ENCODE data around the gene FHIT.

DNA sequence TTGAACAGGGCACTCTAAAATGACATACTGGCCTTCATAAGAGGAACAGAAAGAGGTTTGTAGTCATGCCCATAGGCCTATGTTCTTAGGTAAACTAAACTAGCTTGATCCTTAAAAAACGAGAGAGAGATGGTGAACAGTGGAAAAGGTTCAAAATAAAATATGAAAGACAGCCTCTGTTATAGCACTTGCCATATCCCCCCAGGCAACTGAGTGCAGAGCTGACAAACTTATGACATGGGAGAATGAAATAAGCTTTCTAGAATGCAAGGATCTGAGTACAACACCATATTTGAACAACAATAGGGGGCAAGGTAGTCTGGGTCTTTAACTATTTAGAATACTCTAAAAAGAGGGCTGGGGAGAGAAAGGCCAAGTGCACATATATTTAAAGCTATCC lies 1500.9 kb downstream of the FHIT start:
- TF ChIP-seq, protein P1, sequence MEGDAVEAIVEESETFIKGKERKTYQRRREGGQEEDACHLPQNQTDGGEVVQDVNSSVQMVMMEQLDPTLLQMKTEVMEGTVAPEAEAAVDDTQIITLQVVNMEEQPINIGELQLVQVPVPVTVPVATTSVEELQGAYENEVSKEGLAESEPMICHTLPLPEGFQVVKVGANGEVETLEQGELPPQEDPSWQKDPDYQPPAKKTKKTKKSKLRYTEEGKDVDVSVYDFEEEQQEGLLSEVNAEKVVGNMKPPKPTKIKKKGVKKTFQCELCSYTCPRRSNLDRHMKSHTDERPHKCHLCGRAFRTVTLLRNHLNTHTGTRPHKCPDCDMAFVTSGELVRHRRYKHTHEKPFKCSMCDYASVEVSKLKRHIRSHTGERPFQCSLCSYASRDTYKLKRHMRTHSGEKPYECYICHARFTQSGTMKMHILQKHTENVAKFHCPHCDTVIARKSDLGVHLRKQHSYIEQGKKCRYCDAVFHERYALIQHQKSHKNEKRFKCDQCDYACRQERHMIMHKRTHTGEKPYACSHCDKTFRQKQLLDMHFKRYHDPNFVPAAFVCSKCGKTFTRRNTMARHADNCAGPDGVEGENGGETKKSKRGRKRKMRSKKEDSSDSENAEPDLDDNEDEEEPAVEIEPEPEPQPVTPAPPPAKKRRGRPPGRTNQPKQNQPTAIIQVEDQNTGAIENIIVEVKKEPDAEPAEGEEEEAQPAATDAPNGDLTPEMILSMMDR (IDR thresholded peaks at IDR 0.05): no peak
- TF ChIP-seq POLR2A (IDR thresholded peaks at IDR 0.05; ENCODE audit: low read depth) (no peak), POLR2AphosphoS5 (IDR thresholded peaks at IDR 0.05) (no peak)

Measured in esophagus muscularis mucosa (tissue), 3 donors.